H9 (cell line): ENCODE data around the gene PNMA8A. TPM values are rescaled to one million over a fixed set of nuclear protein-coding genes. Genes with fewer than 3 reads are reported as not detected.
A peak's percentile ranks its signal among the peaks of the same experiment; 100 is the strongest.

Source experiments
- DNase-seq: peaks from one replicate; pipeline ENCODE4 v3.0.0-alpha.2; 2017
- H2AFZ ChIP-seq: one replicate; pipeline ENCODE4 v1.6.1; 2013; ENCODE audit warnings: mild to moderate bottlenecking, low read length, control low read depth, moderate library complexity
- H2AK5ac ChIP-seq: 2 replicates; pipeline ENCODE4 v1.6.1; 2013; ENCODE audit warnings: low read length, control low read depth, mixed read lengths; ENCODE audit not compliant: insufficient read length
- H2BK120ac ChIP-seq: one replicate; pipeline ENCODE4 v1.6.1; 2013; ENCODE audit warnings: low read depth, mild to moderate bottlenecking, low read length, control low read depth, inconsistent platforms; ENCODE audit not compliant: poor library complexity, severe bottlenecking
- H2BK12ac ChIP-seq: 2 replicates; pipeline ENCODE4 v1.6.1; 2013; ENCODE audit warnings: low read length, control low read depth, mixed read lengths, low read depth; ENCODE audit not compliant: insufficient read length
- H2BK15ac ChIP-seq: 2 replicates; pipeline ENCODE4 v1.6.1; 2013; ENCODE audit warnings: low read depth, low read length, control low read depth
- H2BK20ac ChIP-seq: one replicate; pipeline ENCODE4 v1.6.1; 2013; ENCODE audit warnings: low read depth, mild to moderate bottlenecking, low read length, control low read depth, inconsistent platforms; ENCODE audit not compliant: poor library complexity, severe bottlenecking
- H2BK5ac ChIP-seq: 2 replicates; pipeline ENCODE4 v1.6.1; 2013; ENCODE audit warnings: low read length, control low read depth, mixed read lengths; ENCODE audit not compliant: insufficient read length
- H3K14ac ChIP-seq: 2 replicates; pipeline ENCODE4 v1.6.1; 2013; ENCODE audit warnings: low read length, control low read depth; ENCODE audit not compliant: insufficient read depth
- H3K18ac ChIP-seq: 2 replicates; pipeline ENCODE4 v1.6.1; 2013; ENCODE audit warnings: low read depth, mild to moderate bottlenecking, mixed read lengths, low read length, control low read depth; ENCODE audit not compliant: insufficient read length
- H3K23ac ChIP-seq: 2 replicates; pipeline ENCODE4 v1.6.1; 2013; ENCODE audit warnings: low read length, control low read depth, mixed read lengths, low read depth; ENCODE audit not compliant: insufficient read length
- H3K23me2 ChIP-seq: 2 replicates; pipeline ENCODE4 v1.6.1; 2013; ENCODE audit warnings: low read depth, mild to moderate bottlenecking, mixed read lengths, low read length, control low read depth; ENCODE audit not compliant: insufficient read length, poor library complexity, severe bottlenecking
- H3K27ac ChIP-seq: 2 replicates; pipeline ENCODE4 v1.5.1; 2013; ENCODE audit warnings: low read length, control low read depth, mixed read lengths, low read depth; ENCODE audit not compliant: insufficient read length
- H3K27me3 ChIP-seq: 2 replicates; pipeline ENCODE4 v1.6.1; 2013; ENCODE audit warnings: low read length, control low read depth, inconsistent platforms; ENCODE audit not compliant: insufficient read depth
- H3K4ac ChIP-seq: 2 replicates; pipeline ENCODE4 v1.6.1; 2013; ENCODE audit warnings: low read depth, mild to moderate bottlenecking, control low read depth, inconsistent platforms, low read length, moderate library complexity
- H3K4me1 ChIP-seq: 2 replicates; pipeline ENCODE4 v1.6.1; 2013; ENCODE audit warnings: low read length, control low read depth, inconsistent platforms; ENCODE audit not compliant: insufficient read depth
- H3K4me2 ChIP-seq: 2 replicates; pipeline ENCODE4 v1.6.1; 2013; ENCODE audit warnings: low read length, control low read depth, mixed read lengths; ENCODE audit not compliant: insufficient read length, insufficient read depth
- H3K56ac ChIP-seq: 2 replicates; pipeline ENCODE4 v1.6.1; 2013; ENCODE audit warnings: low read depth, mild to moderate bottlenecking, mixed read lengths, low read length, control low read depth; ENCODE audit not compliant: insufficient read length
- H3K79me1 ChIP-seq: 2 replicates; pipeline ENCODE4 v1.6.1; 2013; ENCODE audit warnings: low read depth, mild to moderate bottlenecking, moderate library complexity, low read length, control low read depth, inconsistent platforms; ENCODE audit not compliant: insufficient read depth, poor library complexity, severe bottlenecking
- H3K79me2 ChIP-seq: 2 replicates; pipeline ENCODE4 v1.6.1; 2013; ENCODE audit warnings: low read length, control low read depth, inconsistent platforms; ENCODE audit not compliant: insufficient read depth
- H3K9ac ChIP-seq: 2 replicates; pipeline ENCODE4 v1.6.1; 2013; ENCODE audit warnings: low read length, control low read depth, mixed read lengths; ENCODE audit not compliant: insufficient read length; ENCODE audit errors: extremely low read depth
- H3K9me3 ChIP-seq: one replicate; pipeline ENCODE4 v1.6.1; 2013; ENCODE audit warnings: low read depth, low read length, inconsistent platforms; ENCODE audit not compliant: control insufficient read depth
- H3T11ph ChIP-seq: one replicate; pipeline ENCODE4 v1.6.1; 2013; ENCODE audit warnings: mild to moderate bottlenecking, low read length, control low read depth, inconsistent platforms
- H4K20me1 ChIP-seq: one replicate; pipeline ENCODE4 v1.6.1; 2013; ENCODE audit not compliant: control insufficient read depth, insufficient read length, insufficient read depth
- H4K5ac ChIP-seq: 2 replicates; pipeline ENCODE4 v1.6.1; 2013; ENCODE audit warnings: low read depth, mild to moderate bottlenecking, mixed read lengths, low read length, control low read depth; ENCODE audit not compliant: insufficient read length
- H4K8ac ChIP-seq: replicated peaks from 2 replicates; pipeline ENCODE4 v1.6.1; 2013; ENCODE audit warnings: low read length, control low read depth, mixed read lengths, low read depth; ENCODE audit not compliant: insufficient read length
- H4K91ac ChIP-seq: 2 replicates; pipeline ENCODE4 v1.6.1; 2013; ENCODE audit warnings: low read depth, mild to moderate bottlenecking, moderate library complexity, mixed read lengths, low read length, control low read depth; ENCODE audit not compliant: insufficient read length
- H3K27ac Mint-ChIP-seq, 3 experiments: 2 replicates in 2 of 3; 3 replicates in 1 of 3; pipeline ENCODE4 v1.8.0; 2020 to 2021; ENCODE audit warnings: mixed read lengths in 3 of 3, mild to moderate bottlenecking in 1 of 3, moderate library complexity in 1 of 3
- H3K27me3 Mint-ChIP-seq: 2 replicates; pipeline ENCODE4 v1.8.0; 2021; ENCODE audit warnings: low read depth, mild to moderate bottlenecking, moderate library complexity, mixed read lengths
- H3K36me3 Mint-ChIP-seq, 3 experiments: 2 replicates in 2 of 3; 3 replicates in 1 of 3; pipeline ENCODE4 v1.8.0; 2020 to 2021; ENCODE audit warnings: low read depth in 3 of 3, mixed read lengths in 3 of 3; ENCODE audit not compliant: insufficient read depth in 1 of 3
- H3K4me1 Mint-ChIP-seq, 2 experiments: 2 replicates each; pipeline ENCODE4 v1.8.0; 2020; ENCODE audit warnings: mixed read lengths in 2 of 2
- H3K4me3 Mint-ChIP-seq, 2 experiments: 2 replicates in 1 of 2; 3 replicates in 1 of 2; pipeline ENCODE4 v1.8.0; 2020 to 2021; ENCODE audit warnings: mild to moderate bottlenecking in 2 of 2, mixed read lengths in 2 of 2, moderate library complexity in 1 of 2
- H3K9me3 Mint-ChIP-seq, 2 experiments: 2 replicates in 1 of 2; 3 replicates in 1 of 2; pipeline ENCODE4 v1.8.0; 2020; ENCODE audit warnings: mild to moderate bottlenecking in 2 of 2, mixed read lengths in 2 of 2, moderate library complexity in 1 of 2
- WGBS: extraction: QIAGEN DNeasy Blood & Tissue Kit; methylation state at CpG from one replicate; pipeline ENCODE4 v1.1.7; 2013; ENCODE audit warnings: missing lambda C conversion rate, low lambda C conversion rate, mixed read lengths; ENCODE audit not compliant: insufficient read length; ENCODE audit errors: extremely low coverage; 5-methylcytosine and 5-hydroxymethylcytosine counted together
- total RNA-seq: library from RNA; stranded (reverse); gene quantifications from 2 replicates; pipeline ENCODE4 v1.2.1, GENCODE V29; 2021
- TF ChIP-seq, protein P1 (sequence below): fragments of 200-600 bp; sonication (generic); conservative IDR thresholded peaks from 3 replicates; pipeline ENCODE4 v1.8.0; 2021; ENCODE audit warnings: antibody characterized with exemption, mild to moderate bottlenecking

The PNMA8A gene
- total RNA-seq, 1 experiment from 2014 or later, result 22.6 TPM

DNA sequence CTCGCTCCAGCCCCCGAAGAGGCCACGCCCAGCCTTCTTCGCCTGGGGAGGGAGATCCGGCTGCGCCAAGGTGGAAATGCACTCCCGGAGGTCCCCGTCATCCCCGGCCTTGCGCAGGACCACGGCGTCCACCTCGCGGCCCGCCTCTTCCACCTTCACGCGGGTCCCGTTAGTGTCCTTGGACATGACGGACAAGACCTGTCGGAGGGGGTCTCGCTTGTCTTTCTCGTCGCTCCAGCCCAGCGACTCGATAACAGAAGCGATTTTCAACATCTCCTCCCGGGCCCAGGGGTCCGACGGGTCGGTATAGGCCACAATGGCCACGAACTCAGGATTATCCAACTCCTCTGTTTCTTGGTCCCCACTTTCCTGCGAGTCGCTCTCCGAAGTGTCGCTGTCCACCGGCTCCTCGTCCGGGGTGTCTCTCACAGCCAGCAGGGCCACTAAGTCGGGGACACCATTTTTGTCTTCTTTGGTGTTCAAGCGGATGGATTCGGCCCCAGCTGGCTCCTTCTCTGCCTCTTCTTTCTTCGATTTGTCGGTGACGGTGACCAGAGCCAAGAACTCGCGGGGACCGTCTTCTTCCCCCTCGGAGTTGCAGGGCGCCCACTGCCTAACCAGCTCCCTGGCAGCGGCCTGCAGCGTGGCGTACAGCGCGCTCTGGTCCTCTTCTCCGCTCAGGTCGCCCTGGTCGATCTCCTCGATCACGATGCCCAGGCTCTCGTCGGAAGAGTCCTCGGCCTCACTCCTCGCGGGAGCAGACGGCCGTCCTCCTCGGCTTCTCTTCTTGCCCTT lies 23.0 kb upstream of the PNMA8A start:
- H3K27ac Mint-ChIP-seq, result no peak overlapping the region
- Histone ChIP-seq H2BK120ac (no peak overlapping the region), H2BK15ac (no peak overlapping the region), H3K4me1 (no peaks in the 10 kb centered on the region), H3K56ac (no peak overlapping the region), H3K9ac (no peak overlapping the region), H2BK5ac (no peak overlapping the region), H3T11ph (no peak overlapping the region), H3K79me1 (no peaks in the 10 kb centered on the region), H4K20me1 (no peaks in the 10 kb centered on the region), H3K23ac (no peak overlapping the region), H2BK20ac (no peak overlapping the region), H3K27me3 (no peaks in the 10 kb centered on the region; the same call in 1 of the 2 replicates), H3K27ac (no peak overlapping the region), H3K4me2 (peak overlapping the region; percentile 3), H3K14ac (no peak overlapping the region), H3K4ac (no peak overlapping the region), H4K5ac (no peak overlapping the region), H2AFZ (no peak overlapping the region), H2AK5ac (no peak overlapping the region), H2BK12ac (no peak overlapping the region), H3K23me2 (peaks cover 11% of the 10 kb centered on the region), H3K9me3 (no peaks in the 10 kb centered on the region), H3K79me2 (no peaks in the 10 kb centered on the region), H3K18ac (no peak overlapping the region), H4K8ac (no peak overlapping the region), H4K91ac (no peak overlapping the region)
- peaks cover 0 to 7% (median 3%) of the 10 kb centered on the region in 3 experiments; a peak in 3 of 7 replicates for H3K36me3 Mint-ChIP-seq
- H3K4me3 Mint-ChIP-seq, result peak overlapping the region; percentile 22 to 50; a peak in 4 of 5 replicates
- WGBS, result no CpG with 5 or more reads among the region's 67 CpGs
- no peak for DNase-seq
- TF ChIP-seq, protein P1, sequence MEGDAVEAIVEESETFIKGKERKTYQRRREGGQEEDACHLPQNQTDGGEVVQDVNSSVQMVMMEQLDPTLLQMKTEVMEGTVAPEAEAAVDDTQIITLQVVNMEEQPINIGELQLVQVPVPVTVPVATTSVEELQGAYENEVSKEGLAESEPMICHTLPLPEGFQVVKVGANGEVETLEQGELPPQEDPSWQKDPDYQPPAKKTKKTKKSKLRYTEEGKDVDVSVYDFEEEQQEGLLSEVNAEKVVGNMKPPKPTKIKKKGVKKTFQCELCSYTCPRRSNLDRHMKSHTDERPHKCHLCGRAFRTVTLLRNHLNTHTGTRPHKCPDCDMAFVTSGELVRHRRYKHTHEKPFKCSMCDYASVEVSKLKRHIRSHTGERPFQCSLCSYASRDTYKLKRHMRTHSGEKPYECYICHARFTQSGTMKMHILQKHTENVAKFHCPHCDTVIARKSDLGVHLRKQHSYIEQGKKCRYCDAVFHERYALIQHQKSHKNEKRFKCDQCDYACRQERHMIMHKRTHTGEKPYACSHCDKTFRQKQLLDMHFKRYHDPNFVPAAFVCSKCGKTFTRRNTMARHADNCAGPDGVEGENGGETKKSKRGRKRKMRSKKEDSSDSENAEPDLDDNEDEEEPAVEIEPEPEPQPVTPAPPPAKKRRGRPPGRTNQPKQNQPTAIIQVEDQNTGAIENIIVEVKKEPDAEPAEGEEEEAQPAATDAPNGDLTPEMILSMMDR, result no peak
- peaks cover 7 to 33% of the 10 kb centered on the region in 2 experiments for H3K4me1 Mint-ChIP-seq
- H3K27me3 Mint-ChIP-seq, result peaks cover 45% of the 10 kb centered on the region
- peaks cover 0 to 2% of the 10 kb centered on the region in 2 experiments; a peak in 1 of 5 replicates for H3K9me3 Mint-ChIP-seq
